NCI-H82 treated with DMSO at 0.1 percent for 48 hours (cell line): ENCODE measurements around the gene PADI4.
"Not testable (repeated sequence)": the region's sequence is repeated elsewhere in the genome, so short reads cannot be mapped to it uniquely, and the experiment has no call there.

Source experiments
- DNase-seq: peaks from one replicate; lab custom pipeline; 2025; ENCODE audit not compliant: unreplicated experiment; lab: John Stamatoyannopoulos, UW

Gene PADI4

GRCh38 chr1:17375651-17376050, 67.7 kb downstream of the PADI4 start:
- no peak for DNase-seq

GRCh38 chr1:17377325-17377953, 69.4 kb downstream of the PADI4 start:
- no peak for DNase-seq

- no peak for DNase-seq
These were observed 73.2 kb downstream of the PADI4 start for GRCh38 chr1:17381161-17381560.

- DNase-seq, result no peak
These were observed 84.3 kb downstream of the PADI4 start for GRCh38 chr1:17392199-17392740.

- no peak for DNase-seq
These were observed 85.2 kb downstream of the PADI4 start for GRCh38 chr1:17393230-17393629.

- DNase-seq, result no peak
These were observed 90.1 kb downstream of the PADI4 start for GRCh38 chr1:17397910-17398695.

GRCh38 chr1:17400725-17401341, 92.8 kb downstream of the PADI4 start:
- no peak for DNase-seq

- DNase-seq, result no peak
These were observed 93.8 kb downstream of the PADI4 start for GRCh38 chr1:17401841-17402240.

- DNase-seq, result no peak
These were observed 95.1 kb downstream of the PADI4 start for GRCh38 chr1:17403081-17403480.

- no peak for DNase-seq
These were observed 96.2 kb downstream of the PADI4 start for GRCh38 chr1:17404034-17404684.

GRCh38 chr1:17404820-17405219, 96.8 kb downstream of the PADI4 start:
- DNase-seq, result no peak

GRCh38 chr1:17405898-17406759, 98.1 kb downstream of the PADI4 start:
- DNase-seq, result no peak

GRCh38 chr1:17406760-17407475, 98.9 kb downstream of the PADI4 start:
- not testable (repeated sequence) for DNase-seq

GRCh38 chr1:17407786-17408514, 100.0 kb downstream of the PADI4 start:
- not testable (repeated sequence) for DNase-seq

GRCh38 chr1:17409391-17409811, 101.4 kb downstream of the PADI4 start:
- no peak for DNase-seq

- DNase-seq, result no peak
These were observed 104.3 kb downstream of the PADI4 start for GRCh38 chr1:17412093-17412870.
